GM18502 (cell line): Measurements from ENCODE around the gene KIF17.

Source experiments
- ATAC-seq: cut with Tn5 transposase; IDR thresholded peaks from one replicate; pipeline ENCODE4 v1.9.1; 2021; ENCODE audit warnings: mild to moderate bottlenecking; ENCODE audit not compliant: unreplicated experiment, poor library complexity

KIF17 gene

DNA sequence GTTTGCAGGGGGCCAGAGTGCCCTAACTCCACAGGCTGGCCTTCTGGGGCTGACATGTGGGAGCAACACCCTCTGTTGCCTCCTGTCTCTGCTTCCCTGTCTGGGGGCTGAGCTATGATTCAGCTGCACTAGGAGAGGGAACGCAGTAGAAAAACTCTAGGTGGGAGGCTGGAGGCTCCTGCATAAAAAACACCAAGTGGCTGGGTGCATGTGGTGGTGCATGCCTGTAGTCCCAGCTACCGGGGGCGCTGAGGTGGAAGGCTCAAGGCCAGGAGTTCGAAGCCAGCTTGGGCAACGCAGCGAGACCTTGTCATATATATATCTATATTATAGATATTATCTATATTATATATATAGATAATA is 5.6 kb downstream of the KIF17 start:
- no peak for ATAC-seq

DNA sequence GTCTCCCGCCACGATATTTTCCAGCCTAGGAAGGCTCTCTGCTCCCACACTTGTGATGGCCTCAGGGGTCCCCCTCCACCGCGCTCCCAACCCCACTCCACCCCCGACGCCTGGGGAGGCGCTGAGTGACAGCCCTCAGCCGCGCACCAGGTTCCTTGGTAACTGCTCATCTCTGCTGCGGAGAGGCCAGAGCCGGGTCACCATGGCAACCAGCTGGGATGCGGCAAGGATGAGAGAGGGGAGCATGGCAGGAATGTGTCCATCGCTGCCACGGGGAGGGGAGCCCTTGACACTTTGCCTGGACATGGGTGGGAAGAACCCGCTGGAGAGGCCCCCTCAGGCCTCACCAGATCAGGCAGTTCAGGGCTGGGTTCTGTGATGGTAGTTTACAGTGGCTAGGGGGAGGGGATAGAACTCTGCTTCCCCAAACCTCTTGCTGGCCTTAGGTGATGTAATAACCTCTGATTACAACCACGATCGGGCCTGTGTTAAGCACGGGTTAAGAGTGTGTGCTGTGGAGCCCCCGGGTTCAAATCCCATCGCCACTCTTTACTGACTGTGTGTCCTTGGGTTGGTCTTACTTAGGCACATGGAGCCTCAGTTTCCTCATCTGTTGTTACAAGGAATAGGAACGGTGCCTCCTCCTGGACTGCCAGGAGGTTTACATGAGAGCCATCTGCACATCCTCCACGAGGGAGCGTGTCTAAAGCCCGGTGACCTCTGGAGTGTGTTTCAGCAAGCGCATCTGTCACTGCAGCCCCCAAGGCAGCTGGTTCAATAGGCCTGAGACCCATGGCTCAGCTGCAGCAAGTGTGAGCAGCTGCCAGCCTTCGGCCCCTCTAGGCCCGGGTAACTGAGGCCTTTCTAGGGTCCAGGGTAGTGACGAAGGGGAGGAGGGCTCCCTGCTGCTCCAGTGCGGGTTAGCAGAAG is 6.3 kb downstream of the KIF17 start:
- ATAC-seq: no peak

DNA sequence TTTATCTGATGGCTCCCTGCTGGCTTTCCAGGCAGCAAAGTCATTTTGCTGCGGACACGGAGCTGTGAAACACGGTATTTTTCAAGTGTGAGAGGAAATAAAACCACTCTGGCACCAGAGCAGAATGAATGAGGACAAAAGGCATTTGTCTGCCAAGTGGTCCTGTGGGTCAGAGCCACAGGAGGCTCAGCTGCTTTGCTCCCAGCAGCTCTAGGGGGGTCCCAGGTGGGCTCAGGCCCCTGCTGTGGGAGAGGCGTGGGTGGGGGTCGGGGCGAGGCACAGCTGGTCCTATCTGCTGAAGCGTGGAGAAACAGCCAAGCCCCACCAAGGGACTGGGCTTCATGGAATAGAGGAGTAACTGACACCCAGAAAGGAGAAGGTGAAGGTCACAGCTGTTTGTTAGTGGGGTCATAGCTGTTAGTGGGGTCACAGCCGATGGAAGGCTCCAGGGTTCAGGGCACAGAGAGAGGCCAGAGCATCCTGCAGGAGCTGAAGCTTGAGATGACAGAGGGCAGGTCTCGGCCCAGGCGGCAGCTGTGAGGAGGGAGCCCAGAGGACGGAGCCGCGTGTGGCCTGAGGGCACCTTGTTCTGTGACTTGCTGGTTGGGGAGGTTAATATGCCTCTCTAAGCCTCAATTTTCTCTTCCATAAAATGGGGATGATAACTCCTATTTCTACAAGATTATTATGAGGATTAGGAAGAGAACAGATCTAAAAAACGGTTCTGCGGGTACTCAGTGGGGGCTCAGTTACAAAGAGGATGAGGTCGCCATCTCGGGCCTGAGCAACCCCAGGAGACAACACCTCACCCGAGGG is 7.1 kb downstream of the KIF17 start:
- no peak for ATAC-seq

DNA sequence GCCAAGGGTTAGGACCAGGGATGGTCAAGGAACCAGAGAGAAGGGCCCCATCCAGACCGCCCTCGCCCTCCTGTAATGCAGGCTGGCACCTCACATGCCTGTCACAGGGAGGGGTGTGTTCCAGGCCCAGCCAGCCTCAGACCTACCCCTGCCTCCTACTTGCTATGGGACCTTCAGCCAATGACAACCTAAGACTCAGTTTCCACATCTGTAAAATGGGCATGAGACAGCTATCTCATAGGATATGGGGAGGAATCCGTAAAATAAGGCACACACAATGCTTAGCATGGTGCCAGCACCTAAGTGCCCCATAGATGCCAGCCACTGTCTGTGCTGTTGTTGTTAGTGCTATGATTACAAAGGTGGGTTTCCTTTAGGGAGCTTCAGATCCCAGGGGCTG is 7.9 kb downstream of the KIF17 start:
- no peak for ATAC-seq

DNA sequence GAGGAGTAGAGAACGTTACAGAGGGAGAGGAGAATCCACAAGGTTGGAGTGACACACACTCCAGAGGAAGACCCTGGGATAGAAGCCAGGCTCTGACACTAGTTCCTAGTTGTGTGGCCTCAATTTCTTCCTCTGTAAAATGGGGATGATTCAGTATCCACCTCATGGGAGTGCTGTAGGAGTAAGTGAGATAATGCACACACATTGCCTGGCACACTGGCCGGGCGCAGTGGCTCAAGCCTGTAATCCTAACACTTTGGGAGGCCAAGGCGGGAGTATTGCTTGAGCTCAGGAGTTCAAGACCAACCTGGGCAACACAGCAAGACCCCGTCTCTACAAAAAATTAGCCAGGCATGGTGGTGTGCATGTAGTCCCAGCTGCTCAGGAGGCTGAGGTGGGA is 8.9 kb downstream of the KIF17 start:
- ATAC-seq: no peak

DNA sequence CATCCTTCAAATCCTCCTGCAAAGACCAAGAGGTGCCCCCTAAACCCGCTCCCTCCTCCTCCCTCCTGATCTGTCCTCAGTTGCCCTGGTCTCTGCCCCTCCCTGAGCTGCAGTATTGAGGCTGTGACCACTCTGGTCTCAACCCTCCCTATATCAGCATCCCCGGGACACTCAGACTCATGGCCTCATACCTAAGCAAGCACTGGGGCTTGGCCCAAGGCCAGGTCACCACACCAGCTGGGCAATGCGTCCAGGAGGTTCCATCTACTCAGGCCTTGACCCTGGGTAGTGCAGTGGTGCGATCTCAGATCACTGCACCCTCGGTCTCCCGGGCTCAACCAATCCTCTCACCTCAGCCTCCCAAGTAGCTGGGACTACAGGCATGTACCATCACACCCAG is 9.8 kb downstream of the KIF17 start:
- no peak for ATAC-seq

DNA sequence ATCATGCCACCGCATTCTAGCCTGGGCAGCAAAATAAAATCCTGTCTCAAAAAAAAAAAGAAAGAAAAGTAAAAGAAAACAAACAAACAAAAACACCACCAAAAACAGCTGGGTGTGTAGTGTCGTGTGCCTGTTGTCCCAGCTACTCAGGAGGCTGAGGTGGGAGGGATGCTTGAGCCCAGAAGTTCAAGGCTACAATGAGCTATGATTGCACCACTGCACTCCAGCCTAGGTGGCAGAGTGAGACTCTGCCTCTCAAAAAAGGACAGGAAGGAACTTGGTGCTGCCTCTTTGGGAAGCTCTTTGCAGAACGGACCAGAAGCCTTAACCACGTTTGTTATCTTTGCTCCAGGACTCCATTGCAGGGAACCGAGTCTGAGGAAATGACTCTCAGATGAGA is 11.0 kb downstream of the KIF17 start:
- ATAC-seq: no peak

DNA sequence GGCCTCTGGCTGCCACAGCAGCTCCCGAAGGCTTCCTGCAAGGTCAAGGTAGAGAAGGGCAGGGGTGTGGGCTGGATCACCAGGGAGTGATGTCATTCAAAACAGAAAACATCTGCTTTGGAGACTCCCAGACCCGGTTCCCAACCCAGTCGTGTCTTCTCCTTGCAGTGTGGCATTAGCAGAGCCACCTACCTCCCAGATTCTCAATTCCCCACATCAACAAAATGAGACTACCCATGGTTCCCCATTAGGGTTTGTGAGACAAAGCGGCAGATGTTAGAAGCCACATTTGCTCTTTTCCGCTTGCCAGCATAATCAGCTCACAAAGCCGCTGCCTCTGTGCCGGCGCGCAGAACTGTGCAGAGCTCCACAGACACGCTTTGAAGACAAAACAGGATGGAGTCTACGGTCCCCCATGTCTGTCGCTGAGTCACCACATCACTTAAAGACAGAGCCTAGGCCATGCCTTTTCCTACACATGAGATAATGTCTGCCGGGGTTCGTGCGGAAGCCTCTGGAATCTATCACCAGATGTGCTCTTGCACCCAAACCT is 12.5 kb downstream of the KIF17 start:
- no peak for ATAC-seq

DNA sequence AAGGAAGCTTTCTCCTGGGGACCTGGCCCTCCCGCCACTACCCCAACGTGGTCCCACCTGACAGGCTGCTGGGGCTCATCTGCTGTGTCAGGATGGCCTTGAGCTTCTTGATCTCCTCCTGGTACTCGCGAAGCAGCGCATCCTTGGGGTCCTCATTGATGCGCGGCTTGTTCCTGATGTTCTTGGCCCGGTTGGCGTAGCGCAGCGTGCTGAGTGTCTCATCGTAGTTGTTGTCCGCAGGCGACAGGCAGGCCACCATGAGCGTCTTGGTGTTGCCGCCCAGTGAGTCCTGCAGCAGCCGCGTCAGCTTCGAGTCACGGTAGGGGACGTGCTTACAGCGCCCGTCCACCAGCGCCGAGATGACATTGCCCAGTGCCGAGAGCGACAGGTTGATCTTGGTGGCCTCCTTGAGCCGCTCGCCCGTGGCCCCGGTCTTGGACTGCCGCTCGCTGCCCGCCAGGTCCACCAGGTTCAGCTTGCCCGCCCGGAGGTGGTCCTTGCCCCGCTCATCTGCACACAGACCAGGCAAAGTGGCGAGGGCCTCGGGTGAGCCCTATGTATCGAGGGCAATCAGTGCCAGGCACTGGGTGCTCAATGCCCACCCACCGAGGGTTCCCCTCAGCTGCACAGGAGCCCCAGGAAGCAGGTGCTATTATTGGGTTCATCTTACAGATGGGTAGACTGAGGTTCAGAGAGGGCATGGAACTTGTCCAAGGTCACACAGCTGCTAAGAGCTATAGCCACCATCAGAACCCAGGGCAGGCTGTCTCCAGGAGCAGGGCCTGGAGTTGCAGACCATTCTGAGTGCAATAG is 13.2 kb downstream of the KIF17 start:
- no peak for ATAC-seq

DNA sequence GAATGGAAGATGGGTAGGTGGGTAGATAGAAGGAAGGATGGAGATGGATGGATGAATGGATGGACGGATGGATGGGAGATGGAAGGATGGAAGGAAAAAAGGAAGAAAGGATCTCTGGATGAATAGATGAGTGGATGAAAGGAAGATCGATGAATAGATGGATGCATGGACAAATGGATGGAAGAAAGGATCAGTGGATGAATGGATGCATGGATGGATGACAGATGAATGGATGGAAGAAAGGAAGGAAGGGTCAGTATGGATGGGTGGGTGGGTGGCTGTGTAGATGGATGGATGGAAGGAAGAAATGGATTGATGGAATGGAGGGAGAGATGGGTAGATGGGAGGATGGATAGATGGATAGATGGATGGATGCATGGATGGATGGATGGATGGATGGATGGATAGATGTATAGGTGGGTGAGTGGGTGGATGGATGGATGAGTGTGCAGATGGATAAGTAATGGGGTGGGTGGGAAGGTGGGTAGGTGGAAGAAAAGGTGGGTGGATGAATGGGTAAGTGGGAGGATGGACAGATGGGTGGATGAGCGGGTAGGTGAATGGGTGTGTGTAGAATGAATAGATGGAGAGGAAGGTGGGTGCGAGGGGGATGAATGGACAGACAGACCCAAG is 14.6 kb downstream of the KIF17 start:
- ATAC-seq: no peak

DNA sequence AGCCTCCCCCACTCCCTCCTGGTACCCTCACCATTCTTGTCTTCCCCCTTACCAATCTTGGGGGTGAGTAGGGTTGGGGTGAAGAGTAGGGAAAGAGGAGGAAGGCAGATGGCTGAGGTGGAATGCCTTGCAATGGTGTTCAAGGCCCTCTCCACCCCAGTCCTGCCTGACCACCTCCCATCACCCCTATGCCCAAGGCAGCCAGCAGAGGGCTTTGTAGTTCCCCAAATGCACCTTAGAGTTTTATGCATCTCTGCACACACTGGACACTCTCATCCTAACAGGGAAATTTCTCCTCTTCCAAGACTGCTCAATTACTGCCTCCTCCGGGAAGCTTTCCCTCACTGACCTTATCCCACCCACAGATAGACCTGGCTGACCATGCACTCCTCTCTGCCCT is 15.4 kb downstream of the KIF17 start:
- no peak for ATAC-seq

DNA sequence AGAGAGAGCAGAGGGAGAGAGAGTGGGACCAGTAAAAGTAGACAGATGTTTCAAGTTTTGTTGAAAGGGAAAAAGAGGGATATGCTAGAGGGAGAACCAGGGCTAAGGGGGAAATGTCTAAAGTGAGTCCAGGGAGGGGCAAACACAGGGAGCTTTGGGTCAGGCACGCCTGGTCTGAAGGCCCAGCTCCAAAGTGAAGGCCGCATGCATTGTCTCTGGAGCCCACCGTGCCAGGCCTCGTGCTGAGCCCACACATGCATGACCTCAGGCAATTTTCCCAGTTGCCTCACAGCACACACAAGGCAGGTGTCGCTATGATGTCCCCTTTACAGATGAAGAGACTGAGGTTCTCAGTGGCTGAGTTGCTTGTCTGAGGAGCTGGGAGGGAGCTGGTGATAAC is 16.0 kb downstream of the KIF17 start:
- ATAC-seq: no peak

DNA sequence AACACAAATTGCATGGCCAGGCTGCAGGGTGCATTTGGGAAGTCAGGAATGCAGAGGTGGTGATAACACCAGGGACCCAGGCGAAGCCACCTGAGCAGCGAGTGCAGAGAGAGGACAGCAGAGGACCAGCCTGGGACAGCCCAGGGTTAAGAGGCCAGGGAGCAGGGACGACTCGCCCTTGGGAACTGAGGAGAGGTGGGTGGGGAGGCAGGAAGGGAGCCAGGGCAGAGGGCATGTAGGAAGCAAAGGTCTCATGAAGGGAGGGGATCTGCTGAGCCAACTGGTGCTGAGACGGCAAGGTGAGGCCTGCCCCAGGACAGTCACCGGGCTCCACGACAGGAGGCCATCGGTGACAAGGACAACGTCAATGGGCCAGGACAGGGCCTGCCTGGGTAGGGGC is 16.4 kb downstream of the KIF17 start:
- no peak for ATAC-seq

DNA sequence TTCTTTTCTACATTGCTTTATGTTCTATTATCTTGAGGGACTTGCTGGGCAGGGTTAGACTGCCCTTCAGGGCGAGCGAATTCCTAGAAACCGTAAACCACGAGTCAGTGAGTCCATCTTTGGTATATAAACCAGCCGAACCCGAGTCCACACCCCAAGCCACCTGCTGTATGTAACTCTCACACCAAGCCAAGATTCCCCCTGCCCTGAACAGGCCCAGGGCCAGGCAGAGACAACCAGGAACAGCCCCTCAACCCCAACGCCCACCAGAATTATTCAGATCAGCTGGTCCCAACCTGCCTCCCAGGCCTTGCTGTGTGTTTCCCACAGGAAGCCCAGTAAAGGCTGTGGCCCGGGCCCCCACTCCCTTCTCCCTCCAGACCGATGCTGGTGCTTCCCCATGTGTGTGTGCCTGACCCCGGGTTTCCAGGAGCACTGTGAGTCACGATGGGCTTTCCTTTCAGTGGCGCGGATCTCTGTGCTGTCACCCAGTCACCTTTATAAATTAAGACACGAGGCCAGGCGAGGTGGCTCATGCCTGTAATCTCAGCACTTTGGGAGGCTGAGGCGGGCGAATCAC is 17.1 kb downstream of the KIF17 start:
- ATAC-seq: no peak

DNA sequence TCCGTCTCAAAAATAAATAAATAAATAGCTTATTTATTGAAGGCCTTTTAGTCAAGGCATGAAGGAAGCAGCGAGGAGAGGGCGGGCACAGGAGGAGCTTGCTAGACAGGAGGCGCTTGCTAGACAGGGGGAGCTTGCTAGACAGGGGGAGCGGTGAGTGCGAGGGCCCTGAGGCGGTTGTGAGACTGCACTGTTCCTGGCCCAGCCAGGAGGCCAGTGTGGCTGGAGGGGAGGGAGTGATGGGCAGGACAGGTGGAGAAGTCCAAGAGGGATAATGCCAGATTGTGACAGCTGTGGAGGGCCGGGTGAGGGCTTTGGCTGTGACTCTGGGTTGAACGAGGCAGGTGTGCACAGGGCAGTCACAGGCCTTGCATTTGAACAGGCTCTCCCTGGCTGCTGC is 18.2 kb downstream of the KIF17 start:
- ATAC-seq: no peak

DNA sequence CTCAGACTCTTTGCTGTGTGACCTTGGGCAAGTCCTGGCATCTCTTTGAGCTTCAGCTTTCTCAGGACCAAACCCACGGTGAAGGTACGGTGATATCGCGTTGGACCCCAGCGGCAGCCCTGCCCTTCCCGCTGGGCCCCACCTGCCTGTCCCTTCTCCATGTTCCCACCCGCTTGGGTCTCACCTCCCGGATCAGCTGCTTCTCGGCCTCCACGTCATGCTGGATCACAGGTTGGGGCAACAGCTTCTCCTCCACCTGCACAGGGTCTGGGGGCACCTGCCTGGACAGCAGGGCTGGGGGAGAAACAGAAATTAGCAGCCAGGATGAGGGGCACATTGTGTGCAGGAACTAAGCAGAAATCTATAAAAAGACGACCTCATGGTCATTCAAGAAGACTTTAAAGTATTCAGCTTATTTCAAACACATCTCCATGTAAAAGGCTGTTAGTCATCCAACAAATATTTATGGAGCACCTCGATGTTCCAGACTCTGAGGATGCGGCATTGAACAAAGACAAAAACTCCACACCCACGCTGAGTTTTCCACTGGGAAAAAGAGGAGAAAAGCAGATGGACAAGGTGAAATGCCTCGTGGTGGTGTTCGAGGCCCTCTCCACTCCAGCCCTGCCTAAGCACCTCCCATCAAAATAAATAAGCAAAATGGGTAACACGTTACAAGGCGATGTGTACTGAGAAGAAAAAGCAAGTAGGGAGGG is 19.5 kb downstream of the KIF17 start:
- no peak for ATAC-seq

DNA sequence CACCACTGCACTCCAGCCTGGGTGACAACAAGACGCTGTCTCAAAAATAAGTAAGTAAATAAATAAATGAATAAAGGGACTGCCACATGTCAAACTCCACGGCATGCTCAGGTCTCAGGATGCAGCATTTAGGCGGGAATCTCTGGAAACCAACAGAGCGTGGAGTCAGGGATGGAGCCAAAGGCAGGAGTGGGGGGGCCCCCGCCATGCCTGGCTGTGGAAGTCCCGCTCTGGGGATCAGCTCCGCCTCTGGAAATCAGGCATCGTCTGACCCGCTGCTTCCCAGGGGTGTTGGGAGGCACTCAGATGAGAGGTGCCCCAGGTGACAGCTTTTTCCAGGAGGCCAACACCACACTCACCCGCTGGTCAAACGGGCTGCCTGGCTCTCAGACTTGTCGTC is 20.2 kb downstream of the KIF17 start:
- no peak for ATAC-seq

DNA sequence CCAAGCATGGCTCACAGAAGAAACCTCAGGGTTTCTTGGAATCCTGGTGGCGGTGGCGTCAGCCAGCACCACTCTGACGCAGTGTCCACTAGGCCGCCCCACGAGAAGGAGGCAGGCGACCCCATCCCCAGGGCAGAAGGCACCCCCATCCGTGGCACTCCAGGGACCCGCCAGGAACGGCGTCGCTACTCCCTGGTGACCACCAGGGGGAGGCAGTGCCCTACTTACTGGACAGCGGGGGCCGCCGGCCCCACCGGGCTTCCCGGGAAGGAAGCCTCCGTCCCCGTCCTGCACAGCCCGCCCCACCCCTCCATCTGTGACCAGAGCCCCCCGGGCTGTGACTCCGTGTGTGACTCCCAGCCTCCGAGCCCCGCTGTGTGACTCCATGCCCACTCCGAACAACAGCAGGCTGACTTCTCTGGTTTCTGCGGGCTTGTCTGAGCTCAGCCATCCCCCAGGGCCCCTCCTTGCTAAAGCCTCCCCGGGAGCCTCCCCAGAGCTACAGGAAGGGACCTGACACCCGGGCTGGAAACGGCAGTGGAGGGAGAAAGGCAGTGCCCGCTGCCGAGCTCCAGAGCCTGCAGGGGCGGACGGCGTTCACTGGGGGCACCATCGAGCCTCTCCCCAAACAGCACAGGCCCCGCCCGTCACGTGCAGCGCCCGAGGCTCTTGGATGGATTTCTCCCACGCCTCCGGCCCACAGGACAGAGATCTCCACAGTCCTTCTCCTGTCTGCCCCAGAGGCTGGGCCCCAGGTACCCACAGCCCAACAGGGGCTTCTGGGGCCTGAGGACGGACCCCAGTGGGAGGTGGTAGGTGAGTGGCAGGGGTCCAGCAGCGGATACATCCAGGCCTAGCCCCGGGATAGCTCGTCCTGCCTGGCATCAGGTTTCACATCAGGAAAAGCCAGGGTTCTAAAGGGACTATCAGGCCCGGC is 21.1 kb downstream of the KIF17 start:
- peak; percentile 71 for ATAC-seq
